SK-N-MC (cell line): ENCODE measurements around the gene EFNA3.

ENCODE experiments used
- DNase-seq: peaks from one replicate; pipeline ENCODE4 v3.0.0-alpha.2; 2011; ENCODE audit warnings: low read depth, low spot score
- H3K27ac ChIP-seq: fragments of 200-600 bp; sonication (generic); 2 replicates; pipeline ENCODE4 v1.5.1; 2016; ENCODE audit warnings: mixed run types
- H3K36me3 ChIP-seq: fragments of 200-600 bp; sonication (generic); 2 replicates; pipeline ENCODE4 v1.6.1; 2017; ENCODE audit warnings: antibody characterized with exemption, low read length, mixed read lengths; ENCODE audit not compliant: insufficient read depth
- H3K4me3 ChIP-seq: fragments of 200-600 bp; sonication (generic); 2 replicates; pipeline ENCODE4 v1.5.1; 2016
- H3K9ac ChIP-seq: fragments of 200-600 bp; sonication (generic); 2 replicates; pipeline ENCODE4 v1.8.0; 2017; ENCODE audit warnings: mixed run types, mixed read lengths; ENCODE audit not compliant: insufficient read length
- H3K9me3 ChIP-seq: fragments of 200-600 bp; sonication (generic); 2 replicates; pipeline ENCODE4 v1.6.1; 2017; ENCODE audit warnings: low read depth, mild to moderate bottlenecking, antibody characterized with exemption, low read length, moderate library complexity, mixed read lengths
- EZH2 ChIP-seq: fragments of 200-600 bp; sonication (generic); IDR thresholded peaks from one replicate; pipeline ENCODE4 v1.6.1; 2017; ENCODE audit warnings: antibody characterized with exemption
- FOXP2 ChIP-seq: optimal IDR thresholded peaks from 2 replicates; pipeline ENCODE3; 2011; ENCODE audit warnings: mild to moderate bottlenecking, moderate library complexity; ENCODE audit not compliant: insufficient read depth; ENCODE audit errors: extremely low read length, control extremely low read depth
- POLR2AphosphoS5 ChIP-seq: IDR thresholded peaks from 2 replicates; pipeline ENCODE4 v1.6.1; 2012; ENCODE audit warnings: mild to moderate bottlenecking, low read depth, low read length, borderline replicate concordance

EFNA3 gene

DNA sequence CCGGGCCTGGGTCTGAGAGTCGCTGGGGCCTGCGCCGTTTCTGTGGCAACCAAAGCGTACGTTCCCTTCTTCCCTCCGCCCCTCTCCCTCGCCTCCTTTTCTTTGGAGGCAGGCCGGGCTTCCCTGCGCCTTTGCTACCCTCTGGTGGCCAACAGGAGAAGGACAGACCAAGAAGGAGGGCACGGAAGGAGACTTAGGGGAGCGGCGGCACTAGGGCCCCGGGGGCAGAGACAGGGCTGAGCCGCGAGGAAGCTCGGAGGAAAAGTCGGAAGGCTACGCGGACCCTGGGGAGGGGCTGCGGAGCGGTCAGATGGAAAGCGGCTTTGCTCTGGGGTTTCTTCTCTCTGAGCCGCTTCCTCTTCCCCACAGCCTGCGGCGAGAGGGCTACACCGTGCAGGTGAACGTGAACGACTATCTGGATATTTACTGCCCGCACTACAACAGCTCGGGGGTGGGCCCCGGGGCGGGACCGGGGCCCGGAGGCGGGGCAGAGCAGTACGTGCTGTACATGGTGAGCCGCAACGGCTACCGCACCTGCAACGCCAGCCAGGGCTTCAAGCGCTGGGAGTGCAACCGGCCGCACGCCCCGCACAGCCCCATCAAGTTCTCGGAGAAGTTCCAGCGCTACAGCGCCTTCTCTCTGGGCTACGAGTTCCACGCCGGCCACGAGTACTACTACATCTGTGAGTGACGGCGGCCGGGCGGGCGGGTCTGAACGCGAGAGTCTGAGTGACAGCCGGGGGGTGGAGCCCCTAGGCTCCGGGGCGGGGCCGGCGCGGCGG is 6.3 kb downstream of the EFNA3 start:
- Histone ChIP-seq H3K9ac (peak overlapping the region; percentile 24), H3K27ac (no peak overlapping the region), H3K4me3 (peak overlapping the region; percentile 93), H3K9me3 (no peaks in the 10 kb centered on the region), H3K36me3 (no peaks in the 10 kb centered on the region)
- peak; percentile 88 for DNase-seq
- TF ChIP-seq EZH2 (no peak), POLR2AphosphoS5 (peak; percentile 42)

DNA sequence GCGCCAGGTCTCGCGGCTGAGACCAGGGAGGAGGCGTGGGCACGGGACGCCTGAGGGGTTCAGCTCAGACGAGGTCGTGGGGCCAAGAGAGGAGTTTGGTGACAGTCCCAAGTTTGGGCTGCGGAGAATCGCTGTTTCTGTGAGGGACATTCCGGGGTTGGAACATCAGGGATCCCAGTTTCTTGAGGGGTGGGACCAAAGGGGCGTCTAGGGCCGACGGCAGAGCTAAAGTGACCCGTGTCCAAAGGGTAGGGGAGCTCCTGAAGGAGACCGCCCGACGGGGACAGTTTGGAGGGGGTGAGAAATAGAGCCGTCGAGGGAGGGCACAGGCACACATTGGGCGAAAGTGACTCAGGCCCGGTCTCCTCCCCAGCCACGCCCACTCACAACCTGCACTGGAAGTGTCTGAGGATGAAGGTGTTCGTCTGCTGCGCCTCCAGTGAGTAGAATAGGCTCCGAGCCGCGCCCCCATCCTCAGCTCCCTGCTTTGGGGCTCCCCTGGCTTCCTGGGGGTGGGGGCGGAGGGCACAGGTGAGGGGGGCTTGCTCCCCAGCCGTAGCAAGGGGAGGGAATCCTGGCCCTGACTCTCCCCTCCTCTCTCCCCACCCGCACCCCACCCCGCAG is 7.0 kb downstream of the EFNA3 start:
- Histone ChIP-seq H3K9me3 (no peaks in the 10 kb centered on the region), H3K36me3 (no peaks in the 10 kb centered on the region), H3K4me3 (peak overlapping the region; percentile 93), H3K9ac (peak overlapping the region; percentile 45), H3K27ac (0 out of 2 replicates have a peak overlapping the region, but pooled peaks have one; percentile 42)
- TF ChIP-seq FOXP2, result no peak
- DNase-seq, result no peak

DNA sequence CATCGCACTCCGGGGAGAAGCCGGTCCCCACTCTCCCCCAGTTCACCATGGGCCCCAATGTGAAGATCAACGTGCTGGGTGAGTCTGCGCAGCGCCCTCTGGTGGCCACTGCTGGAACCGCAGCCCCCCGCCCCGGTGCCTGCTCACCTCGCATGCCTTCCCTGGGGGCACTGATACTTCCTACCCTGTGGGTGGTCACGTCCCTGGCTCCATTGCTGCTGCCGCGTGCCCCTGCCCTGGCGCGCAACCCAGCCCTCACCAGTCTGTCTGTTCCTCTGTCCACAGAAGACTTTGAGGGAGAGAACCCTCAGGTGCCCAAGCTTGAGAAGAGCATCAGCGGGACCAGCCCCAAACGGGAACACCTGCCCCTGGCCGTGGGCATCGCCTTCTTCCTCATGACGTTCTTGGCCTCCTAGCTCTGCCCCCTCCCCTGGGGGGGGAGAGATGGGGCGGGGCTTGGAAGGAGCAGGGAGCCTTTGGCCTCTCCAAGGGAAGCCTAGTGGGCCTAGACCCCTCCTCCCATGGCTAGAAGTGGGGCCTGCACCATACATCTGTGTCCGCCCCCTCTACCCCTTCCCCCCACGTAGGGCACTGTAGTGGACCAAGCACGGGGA is 7.6 kb downstream of the EFNA3 start:
- Histone ChIP-seq H3K36me3 (no peaks in the 10 kb centered on the region), H3K9me3 (no peaks in the 10 kb centered on the region), H3K4me3 (peak overlapping the region; percentile 93), H3K27ac (no peak overlapping the region), H3K9ac (no peak overlapping the region)
- TF ChIP-seq EZH2, result no peak
- TF ChIP-seq POLR2AphosphoS5, result no peak
- TF ChIP-seq FOXP2, result no peak
- no peak for DNase-seq

DNA sequence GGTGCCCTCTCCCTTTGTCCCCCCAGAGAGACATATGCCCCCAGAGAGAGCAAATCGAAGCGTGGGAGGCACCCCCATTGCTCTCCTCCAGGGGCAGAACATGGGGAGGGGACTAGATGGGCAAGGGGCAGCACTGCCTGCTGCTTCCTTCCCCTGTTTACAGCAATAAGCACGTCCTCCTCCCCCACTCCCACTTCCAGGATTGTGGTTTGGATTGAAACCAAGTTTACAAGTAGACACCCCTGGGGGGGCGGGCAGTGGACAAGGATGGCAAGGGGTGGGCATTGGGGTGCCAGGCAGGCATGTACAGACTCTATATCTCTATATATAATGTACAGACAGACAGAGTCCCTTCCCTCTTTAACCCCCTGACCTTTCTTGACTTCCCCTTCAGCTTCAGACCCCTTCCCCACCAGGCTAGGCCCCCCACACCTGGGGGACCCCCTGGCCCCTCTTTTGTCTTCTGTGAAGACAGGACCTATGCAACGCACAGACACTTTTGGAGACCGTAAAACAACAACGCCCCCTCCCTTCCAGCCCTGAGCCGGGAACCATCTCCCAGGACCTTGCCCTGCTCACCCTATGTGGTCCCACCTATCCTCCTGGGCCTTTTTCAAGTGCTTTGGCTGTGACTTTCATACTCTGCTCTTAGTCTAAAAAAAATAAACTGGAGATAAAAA is 8.4 kb downstream of the EFNA3 start:
- no peak for TF ChIP-seq EZH2
- TF ChIP-seq POLR2AphosphoS5, result no peak
- TF ChIP-seq FOXP2, result no peak
- Histone ChIP-seq H3K9me3 (no peaks in the 10 kb centered on the region), H3K9ac (no peak overlapping the region), H3K4me3 (no peak overlapping the region), H3K27ac (no peak overlapping the region), H3K36me3 (no peaks in the 10 kb centered on the region)
- DNase-seq, result no peak

DNA sequence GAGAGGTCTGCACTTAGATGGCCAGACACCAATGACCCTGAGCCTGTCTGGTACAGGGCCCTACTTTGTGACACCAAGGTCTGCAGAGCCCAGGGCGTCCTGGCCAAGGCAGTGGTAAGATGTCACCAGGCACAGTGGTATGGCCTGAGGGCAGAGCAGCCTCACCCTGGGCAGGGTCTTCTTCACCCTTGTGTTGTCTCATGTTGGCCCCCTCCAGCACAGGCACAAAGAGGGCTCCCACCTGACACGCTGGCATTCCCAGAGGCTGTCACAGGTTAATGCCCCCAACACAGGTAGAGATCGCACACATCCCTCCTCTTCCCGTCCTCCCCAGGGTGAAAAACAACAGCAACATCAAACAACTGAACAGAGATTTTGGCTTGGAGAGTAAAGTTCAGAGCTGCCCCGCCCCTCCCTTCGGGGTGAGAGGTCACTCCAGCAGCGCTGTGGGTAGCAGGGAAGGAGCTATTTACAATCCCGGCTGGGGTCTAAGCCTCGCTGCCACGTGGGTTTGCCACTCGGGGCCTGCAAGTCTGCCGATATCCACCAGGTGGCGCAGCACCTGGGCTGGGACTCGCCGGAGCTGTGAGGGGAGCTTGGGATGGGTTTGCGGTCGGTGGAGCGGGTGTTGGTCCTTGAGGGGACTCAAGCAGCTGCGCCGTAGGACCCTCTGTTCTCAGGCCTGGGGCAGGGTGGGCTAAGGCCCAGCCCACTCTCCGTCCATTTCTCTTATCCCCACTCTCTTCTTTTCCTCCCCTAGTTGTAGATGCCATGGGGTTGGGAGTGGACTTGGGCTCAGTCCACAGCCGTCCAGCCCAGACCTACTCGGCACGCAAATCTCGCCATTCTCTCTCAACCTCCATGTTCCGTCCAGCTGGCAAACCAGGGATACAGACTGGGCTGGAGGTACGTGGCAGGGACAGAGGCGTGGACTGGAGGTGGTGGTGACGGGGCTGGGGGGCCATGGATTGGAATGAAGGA is 12.7 kb downstream of the EFNA3 start:
- Histone ChIP-seq H3K36me3 (no peaks in the 10 kb centered on the region), H3K4me3 (peak overlapping the region; percentile 44), H3K27ac (no peak overlapping the region), H3K9ac (no peak overlapping the region), H3K9me3 (no peaks in the 10 kb centered on the region)
- TF ChIP-seq POLR2AphosphoS5 (no peak), EZH2 (no peak), FOXP2 (no peak)
- no peak for DNase-seq

DNA sequence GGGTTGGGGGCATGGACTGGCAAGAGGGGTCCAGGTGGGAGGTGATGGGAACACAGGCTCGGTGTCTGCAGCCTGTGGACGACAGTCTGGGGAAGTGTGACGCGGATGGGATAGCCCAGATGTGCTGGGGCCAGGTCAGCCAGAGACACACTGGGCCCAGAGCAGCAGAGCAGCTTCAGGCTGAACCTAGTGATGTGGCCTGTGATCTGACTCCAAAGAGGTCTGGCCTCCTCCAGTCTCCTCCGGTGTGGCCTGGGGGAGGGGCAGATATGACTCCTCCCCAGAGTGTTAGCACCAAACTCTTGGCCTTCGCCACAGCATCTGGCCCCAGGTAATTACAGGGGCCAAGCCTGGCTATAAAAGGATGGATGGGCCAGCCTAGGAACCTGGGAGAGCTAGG is 13.5 kb downstream of the EFNA3 start:
- no peaks in the 10 kb centered on the region for H3K36me3 ChIP-seq
- H3K27ac ChIP-seq, result no peak overlapping the region
- H3K4me3 ChIP-seq, result no peak overlapping the region
- no peak for DNase-seq
- no peak overlapping the region for H3K9ac ChIP-seq
- no peaks in the 10 kb centered on the region for H3K9me3 ChIP-seq
- TF ChIP-seq POLR2AphosphoS5, result no peak
- no peak for TF ChIP-seq FOXP2
- no peak for TF ChIP-seq EZH2

DNA sequence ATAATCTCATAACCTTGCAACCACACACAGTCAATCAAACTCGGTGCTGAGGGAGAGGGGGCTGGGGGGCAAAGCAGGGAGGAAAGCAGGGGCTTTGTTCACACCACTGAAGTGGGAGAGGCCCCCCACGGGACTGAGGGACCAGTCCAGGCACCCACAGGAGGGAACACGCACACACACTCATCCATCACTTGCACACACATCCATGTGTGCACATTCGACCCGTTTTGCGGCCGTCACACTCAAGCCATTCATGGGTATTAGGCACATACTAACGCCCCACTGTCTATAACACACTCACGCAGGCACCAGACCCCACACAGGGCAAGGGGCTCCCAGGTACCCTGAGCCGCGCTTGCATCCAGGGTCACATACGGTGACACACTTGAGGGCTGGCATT is 14.0 kb downstream of the EFNA3 start:
- Histone ChIP-seq H3K36me3 (no peaks in the 10 kb centered on the region), H3K4me3 (no peak overlapping the region), H3K27ac (no peak overlapping the region), H3K9me3 (no peaks in the 10 kb centered on the region), H3K9ac (no peak overlapping the region)
- DNase-seq, result no peak
- TF ChIP-seq POLR2AphosphoS5, result no peak
- TF ChIP-seq FOXP2, result no peak
- no peak for TF ChIP-seq EZH2
